H1 (cell line): Measurements from ENCODE around the gene OR2AE1. TPM values are rescaled to one million over a fixed set of nuclear protein-coding genes. Genes with fewer than 3 reads are reported as not detected.

Experiments used
- CTCF ChIA-PET: fragments of 300-600 bp; sonication (Branson Sonifier 250); formaldehyde crosslinking; loops from one replicate; lab custom pipeline; 2021; ENCODE audit not compliant: partially characterized antibody; lab: Charles Lee
- POLR2A ChIA-PET: fragments of 300-600 bp; sonication (Branson Sonifier 250); formaldehyde crosslinking; loops from one replicate; lab custom pipeline; 2021; ENCODE audit warnings: inconsistent platforms; ENCODE audit not compliant: partially characterized antibody; lab: Charles Lee
- DNase-seq, 2 experiments: peaks; one replicate each; pipeline versions ENCODE4 v3.0.0 to v3.0.0-alpha.2; 2010 to 2022; ENCODE audit warnings: low spot score in 2 of 2, low read depth in 1 of 2, mixed read lengths in 1 of 2
- FAIRE-seq: peaks from 2 replicates; lab custom pipeline; 2011; peaks lifted over from hg19 to GRCh38; lab: Jason Lieb, UNC
- H2AFZ ChIP-seq: 2 replicates; pipeline ENCODE4 v1.8.1; 2012; ENCODE audit warnings: low read length, inconsistent platforms
- H2AK5ac ChIP-seq: 2 replicates; pipeline ENCODE4 v1.6.1; 2013; ENCODE audit warnings: low read depth, low read length
- H2BK120ac ChIP-seq: replicated peaks from 2 replicates; pipeline ENCODE3; 2013; ENCODE audit warnings: low read depth, low read length, inconsistent platforms
- H2BK12ac ChIP-seq: 2 replicates; pipeline ENCODE4 v1.6.1; 2013; ENCODE audit warnings: low read depth, low read length
- H2BK15ac ChIP-seq: 2 replicates; pipeline ENCODE4 v1.6.1; 2013; ENCODE audit warnings: low read length
- H2BK20ac ChIP-seq: 2 replicates; pipeline ENCODE4 v1.6.1; 2013; ENCODE audit warnings: low read length
- H2BK5ac ChIP-seq: 2 replicates; pipeline ENCODE4 v1.6.1; 2013; ENCODE audit warnings: low read depth, low read length
- H3K14ac ChIP-seq: 2 replicates; pipeline ENCODE4 v1.6.1; 2013; ENCODE audit warnings: inconsistent platforms; ENCODE audit not compliant: insufficient read length
- H3K18ac ChIP-seq: 2 replicates; pipeline ENCODE4 v1.6.1; 2013; ENCODE audit warnings: low read length; ENCODE audit errors: extremely low read depth
- H3K23ac ChIP-seq: 2 replicates; pipeline ENCODE4 v1.6.1; 2013; ENCODE audit warnings: inconsistent platforms; ENCODE audit not compliant: insufficient read length
- H3K23me2 ChIP-seq: 2 replicates; pipeline ENCODE4 v1.6.1; 2013; ENCODE audit warnings: low read depth, low read length
- H3K27ac ChIP-seq: 2 replicates; pipeline ENCODE4 v1.6.1; 2011; ENCODE audit warnings: low read depth, low read length, inconsistent platforms
- H3K27me3 ChIP-seq, 4 experiments: replicated peaks in 1 of 4; 1 replicate in 1 of 4; 2 replicates in 3 of 4; pipeline versions ENCODE4 v1.6.1 to v1.8.1; 2011 to 2013; ENCODE audit warnings: low read length in 3 of 4, mild to moderate bottlenecking in 3 of 4, inconsistent platforms in 2 of 4, mixed read lengths in 2 of 4, moderate library complexity in 1 of 4; ENCODE audit not compliant: control insufficient read depth in 3 of 4, insufficient read depth in 3 of 4; ENCODE audit errors: extremely low read depth in 1 of 4
- H3K36me3 ChIP-seq, 4 experiments: 2 replicates each; pipeline versions ENCODE4 v1.6.1 to v1.8.1; 2011 to 2013; ENCODE audit warnings: mild to moderate bottlenecking in 4 of 4, low read length in 3 of 4, moderate library complexity in 2 of 4, control low read depth in 1 of 4, inconsistent platforms in 1 of 4; ENCODE audit not compliant: insufficient read depth in 4 of 4, control insufficient read depth in 2 of 4
- H3K4ac ChIP-seq: replicated peaks from 2 replicates; pipeline ENCODE3; 2013; ENCODE audit warnings: low read length, low read depth, mixed read lengths, inconsistent platforms; ENCODE audit not compliant: insufficient read length
- H3K4me1 ChIP-seq, 4 experiments: replicated peaks in 1 of 4; 1 replicate in 1 of 4; 2 replicates in 3 of 4; pipeline versions ENCODE4 v1.6.1 to v1.8.1; 2011 to 2013; ENCODE audit warnings: low read length in 3 of 4, inconsistent platforms in 2 of 4, mixed read lengths in 1 of 4; ENCODE audit not compliant: insufficient read depth in 4 of 4, control insufficient read depth in 3 of 4
- H3K4me2 ChIP-seq, 2 experiments: 2 replicates each; pipeline versions ENCODE4 v1.6.1 to v1.8.1; 2011 to 2013; ENCODE audit warnings: low read depth in 2 of 2, low read length in 2 of 2, control low read depth in 1 of 2, inconsistent platforms in 1 of 2, mild to moderate bottlenecking in 1 of 2; ENCODE audit not compliant: insufficient read depth in 1 of 2
- H3K4me3 ChIP-seq, 4 experiments: fragments of 200-600, 300-600 bp in 1 of 4; sonication (generic), shearing (Covaris generic), sonication (Bioruptor Twin) in 1 of 4; 2 replicates each; pipeline versions ENCODE4 v1.5.1 to v1.8.1; 2011 to 2016; ENCODE audit warnings: low read length in 4 of 4, low read depth in 3 of 4, control low read depth in 2 of 4, inconsistent platforms in 2 of 4, mild to moderate bottlenecking in 2 of 4, mixed read lengths in 1 of 4, moderate library complexity in 1 of 4; ENCODE audit not compliant: insufficient read depth in 2 of 4; ENCODE audit errors: extremely low read depth in 1 of 4
- H3K56ac ChIP-seq: replicated peaks from 2 replicates; pipeline ENCODE3; 2013; ENCODE audit warnings: low read depth, mild to moderate bottlenecking, mixed read lengths, low read length, inconsistent platforms; ENCODE audit not compliant: insufficient read length
- H3K79me1 ChIP-seq: 2 replicates; pipeline ENCODE4 v1.6.1; 2013; ENCODE audit warnings: low read depth, low read length, control low read depth
- H3K79me2 ChIP-seq, 2 experiments: 2 replicates each; pipeline versions ENCODE4 v1.6.1 to v1.8.1; 2012 to 2013; ENCODE audit warnings: low read length in 2 of 2, mild to moderate bottlenecking in 2 of 2, inconsistent platforms in 1 of 2; ENCODE audit not compliant: insufficient read depth in 2 of 2, control insufficient read depth in 1 of 2
- H3K9ac ChIP-seq, 4 experiments: replicated peaks in 1 of 4; 1 replicate in 1 of 4; 2 replicates in 3 of 4; pipeline versions ENCODE4 v1.6.1 to v1.8.1; 2011 to 2013; ENCODE audit warnings: low read depth in 3 of 4, low read length in 3 of 4, control low read depth in 2 of 4, mild to moderate bottlenecking in 2 of 4, moderate library complexity in 2 of 4, inconsistent platforms in 1 of 4; ENCODE audit errors: extremely low read depth in 1 of 4
- H3K9me3 ChIP-seq, 2 experiments: 2 replicates each; pipeline versions ENCODE4 v1.6.1 to v1.8.1; 2012 to 2013; ENCODE audit warnings: mild to moderate bottlenecking in 2 of 2, moderate library complexity in 2 of 2, control low read depth in 1 of 2, inconsistent platforms in 1 of 2, low read depth in 1 of 2, low read length in 1 of 2, mixed read lengths in 1 of 2; ENCODE audit not compliant: insufficient read depth in 2 of 2
- H4K20me1 ChIP-seq, 2 experiments: replicated peaks in 1 of 2; 2 replicates each; pipeline versions ENCODE3 to v1.8.1; 2011 to 2013; ENCODE audit warnings: inconsistent platforms in 2 of 2, low read length in 2 of 2, mild to moderate bottlenecking in 1 of 2; ENCODE audit not compliant: insufficient read depth in 2 of 2, control insufficient read depth in 1 of 2
- H4K5ac ChIP-seq: 2 replicates; pipeline ENCODE4 v1.6.1; 2013; ENCODE audit warnings: low read length, low read depth, mixed read lengths, inconsistent platforms; ENCODE audit not compliant: insufficient read length
- H4K8ac ChIP-seq: 2 replicates; pipeline ENCODE4 v1.8.0; 2013; ENCODE audit warnings: mild to moderate bottlenecking, moderate library complexity, low read length, inconsistent platforms; ENCODE audit not compliant: insufficient read depth; ENCODE audit errors: extremely low read depth
- H4K91ac ChIP-seq: replicated peaks from 2 replicates; pipeline ENCODE3; 2013; ENCODE audit warnings: low read length, mixed read lengths, inconsistent platforms; ENCODE audit not compliant: insufficient read length
- ASH2L ChIP-seq: fragments of 200-600, 300-600 bp; sonication (generic); IDR thresholded peaks from one replicate; pipeline ENCODE4 v1.7.1; 2017; ENCODE audit warnings: low read length
- BCL11A ChIP-seq, 2 experiments: IDR thresholded peaks; one replicate each; pipeline ENCODE4 v1.6.1; 2011; ENCODE audit warnings: low read depth in 2 of 2, low read length in 2 of 2, mild to moderate bottlenecking in 2 of 2
- BRCA1 ChIP-seq: IDR thresholded peaks from 2 replicates; pipeline ENCODE4 v1.6.1; 2012; ENCODE audit warnings: low read depth, low read length, improper control_type of control experiment
- CBX8 ChIP-seq: fragments of 300-800, 300-1000 bp; sonication (generic); IDR thresholded peaks from 2 replicates; pipeline ENCODE4 v1.7.1; 2016; ENCODE audit warnings: low read depth, low read length, borderline replicate concordance
- CHD1 ChIP-seq: IDR thresholded peaks from 2 replicates; pipeline ENCODE4 v1.6.1; 2012; ENCODE audit warnings: low read depth, low read length, improper control_type of control experiment
- CTBP2 ChIP-seq: IDR thresholded peaks from 2 replicates; pipeline ENCODE4 v1.7.0; 2011; ENCODE audit warnings: borderline replicate concordance, mild to moderate bottlenecking, moderate library complexity, mixed read lengths, low read length; ENCODE audit not compliant: insufficient read depth, insufficient read length
- JUND ChIP-seq: IDR thresholded peaks from 2 replicates; pipeline ENCODE4 v1.6.1; 2011; ENCODE audit warnings: mild to moderate bottlenecking, improper control_type of control experiment, low read length
- POLR2AphosphoS5 ChIP-seq: IDR thresholded peaks from 2 replicates; pipeline ENCODE4 v1.6.1; 2011; ENCODE audit warnings: low read depth, low read length
- RFX5 ChIP-seq: IDR thresholded peaks from 2 replicates; pipeline ENCODE4 v1.6.1; 2011; ENCODE audit warnings: low read depth, low read length, improper control_type of control experiment, borderline replicate concordance
- RXRA ChIP-seq: IDR thresholded peaks from 2 replicates; pipeline ENCODE4 v1.6.1; 2011; ENCODE audit warnings: low read depth, mild to moderate bottlenecking, low read length, moderate library complexity; ENCODE audit not compliant: insufficient read depth
- SIRT6 ChIP-seq: IDR thresholded peaks from one replicate; pipeline ENCODE4 v1.7.1; 2012; ENCODE audit warnings: low read length, inconsistent platforms
- SUZ12 ChIP-seq: fragments of 200-600 bp; sonication (generic); IDR thresholded peaks from 2 replicates; pipeline ENCODE4 v1.6.1; 2012; ENCODE audit warnings: mild to moderate bottlenecking, inconsistent platforms, low read length, moderate library complexity, mixed read lengths
- TAF7 ChIP-seq: optimal IDR thresholded peaks from 2 replicates; pipeline ENCODE3; 2011; ENCODE audit warnings: low read depth, mild to moderate bottlenecking, inconsistent platforms, low read length, moderate library complexity, borderline replicate concordance
- USF2 ChIP-seq: IDR thresholded peaks from 2 replicates; pipeline ENCODE4 v1.6.1; 2011; ENCODE audit warnings: low read length, improper control_type of control experiment
- YY1 ChIP-seq: IDR thresholded peaks from 2 replicates; pipeline ENCODE4 v1.6.1; 2011; ENCODE audit warnings: low read depth, mild to moderate bottlenecking, low read length
- ZNF274 ChIP-seq: IDR thresholded peaks from 2 replicates; pipeline ENCODE4 v1.7.0; 2012; ENCODE audit warnings: low read length, borderline replicate concordance; ENCODE audit errors: extremely low read depth
- polyA plus RNA-seq, 7 experiments: library from polyadenylated mRNA; depleted of rRNA in 3 of 7; stranded (reverse) in 5 of 7; unstranded in 2 of 7; fragments of >200 nt in 5 of 7; fragments of 200-250 nt in 2 of 7; gene quantifications; 1 replicate in 5 of 7; 2 replicates in 1 of 7; 4 replicates in 1 of 7; pipeline versions ENCODE4 v1.2.1 to v1.2.3, GENCODE V29; 2011 to 2013; ENCODE audit warnings: missing spikeins in 2 of 7, mixed read lengths in 2 of 7
- total RNA-seq: library from RNA; stranded (reverse); fragmentation: NEBNext Ultra II Directional; extraction: Animal tissue kit (Norgen Biotek cat#: 25700); gene quantifications from 2 replicates; pipeline ENCODE4 v1.2.1, GENCODE V29; 2021

Gene OR2AE1
- total and polyA plus RNA-seq, 2 of the 8 experiments (the other 6 are each of a cell fraction or from before 2014, with no cell fraction given) = not detected

- Histone ChIP-seq H3K14ac (no peak overlapping the region), H3K18ac (no peak overlapping the region), H3K23ac (no peak overlapping the region), H2BK15ac (no peak overlapping the region), H3K23me2 (no peaks in the 10 kb centered on the region), H4K91ac (no peak overlapping the region), H2BK12ac (no peak overlapping the region), H3K4me1 (no peaks in the 10 kb centered on the region), H3K79me1 (no peaks in the 10 kb centered on the region), H2BK120ac (no peak overlapping the region), H3K4me3 (no peak overlapping the region), H3K36me3 (no peaks in the 10 kb centered on the region), H4K20me1 (no peaks in the 10 kb centered on the region), H3K56ac (no peak overlapping the region), H3K9ac (no peak overlapping the region), H3K4ac (no peak overlapping the region), H3K27me3 (no peaks in the 10 kb centered on the region), H4K8ac (no peak overlapping the region), H2AK5ac (no peak overlapping the region), H3K27ac (no peak overlapping the region), H3K79me2 (no peaks in the 10 kb centered on the region), H4K5ac (no peak overlapping the region), H2AFZ (no peak overlapping the region), H2BK5ac (no peak overlapping the region), H3K9me3 (no peaks in the 10 kb centered on the region), H3K4me2 (no peak overlapping the region), H2BK20ac (no peak overlapping the region)
- ChIA-PET POLR2A (interaction anchor here (1.0 kb wide), 1 partner anchor 113 kb away, joined by 4 read pairs; no protein-coding TSS in a partner anchor), CTCF (no interaction called here)
- no peak for DNase-seq
- FAIRE-seq = no peak
- no peak for TF ChIP-seq POLR2AphosphoS5
- TF ChIP-seq ASH2L = no peak
- no peak for TF ChIP-seq USF2
- no peak for TF ChIP-seq BCL11A (IDR thresholded peaks at IDR 0.05; ENCODE audit: low read depth in 2 of 2, low read length in 2 of 2)
- no peak for TF ChIP-seq CHD1
- no peak for TF ChIP-seq ZNF274
- TF ChIP-seq BRCA1 = no peak
- no peak for TF ChIP-seq CTBP2
- TF ChIP-seq JUND = no peak
- TF ChIP-seq YY1 = no peak
- no peak for TF ChIP-seq TAF7
- TF ChIP-seq CBX8 = no peak
- no peak for TF ChIP-seq RFX5
- TF ChIP-seq SIRT6 = no peak
- no peak for TF ChIP-seq RXRA
- no peak for TF ChIP-seq SUZ12
These were observed 45.2 kb downstream of the OR2AE1 start for GRCh38 chr7:99831595-99831994.
